HCT116 (cell line): ENCODE measurements around the gene BCHE. TPM values are rescaled to one million over a fixed set of nuclear protein-coding genes. Genes with fewer than 3 reads are reported as not detected.
"Not testable (repeated sequence)": the region's sequence is repeated elsewhere in the genome, so short reads cannot be mapped to it uniquely, and the experiment has no call there.

Experiments used
- ATAC-seq: fragments of 200-7000 bp; cut with Tn5 transposase; 2 replicates; pipeline ENCODE4 v1.9.1; 2020; ENCODE audit warnings: mild to moderate bottlenecking, moderate library complexity
- BruUV-seq: library from RNA; stranded (reverse); fragments of 400-500 nt; replicated peaks from 2 replicates; lab custom pipeline; 2021; lab: Mats Ljungman, UMichigan
- CTCF ChIA-PET: fragments of 300-600 bp; sonication (Branson Sonifier 250); formaldehyde crosslinking; loops from one replicate; lab custom pipeline; 2021; ENCODE audit warnings: antibody characterized with exemption; lab: Charles Lee
- POLR2A ChIA-PET: fragments of 300-600, 350-600 bp; sonication (Branson Sonifier 250); formaldehyde crosslinking; loops from one replicate; lab custom pipeline; 2021; ENCODE audit warnings: antibody characterized with exemption; lab: Charles Lee
- RAD21 ChIA-PET, 2 experiments: fragments of 300-600 bp; sonication (Branson Sonifier 250); formaldehyde crosslinking; loops; one replicate each; lab custom pipeline; 2023; ENCODE audit warnings: low total read pairs in 2 of 2; ENCODE audit not compliant: uncharacterized antibody in 2 of 2, unreplicated experiment in 2 of 2, low non-redundant PET in 1 of 2; lab: Charles Lee
- DNase-seq: peaks from one replicate; pipeline ENCODE4 v3.0.0-alpha.2; 2010; ENCODE audit warnings: low read depth, low spot score
- H2AFZ ChIP-seq: fragments of 200-600 bp; shearing (Covaris generic), sonication (generic); 2 replicates; pipeline ENCODE4 v1.6.1; 2017; ENCODE audit warnings: low read depth, mixed run types, mixed read lengths, antibody characterized with exemption, low read length; ENCODE audit not compliant: poor library complexity, severe bottlenecking
- H3K27ac ChIP-seq: 2 replicates; pipeline ENCODE4 v1.5.1; 2012; ENCODE audit warnings: low read depth, low read length
- H3K27me3 ChIP-seq: fragments of 200-600 bp; sonication (generic); 2 replicates; pipeline ENCODE4 v1.6.1; 2016; ENCODE audit warnings: mixed run types, low read length, mixed read lengths; ENCODE audit not compliant: insufficient read depth
- H3K36me3 ChIP-seq, 2 experiments: fragments of 200-500 bp in 1 of 2; fragments of 200-600 bp in 1 of 2; sonication (Bioruptor generic) in 1 of 2; sonication (generic) in 1 of 2; 2 replicates each; pipeline versions ENCODE4 v1.5.1 to v1.6.1; 2014 to 2016; ENCODE audit warnings: low read length in 2 of 2, inconsistent platforms in 1 of 2, mixed read lengths in 1 of 2, mixed run types in 1 of 2; ENCODE audit not compliant: insufficient read depth in 2 of 2, control insufficient read depth in 1 of 2
- H3K4me1 ChIP-seq, 2 experiments: fragments of 200-600 bp in 1 of 2; sonication (generic) in 1 of 2; 2 replicates each; pipeline versions ENCODE4 v1.5.1 to v1.6.1; 2012 to 2017; ENCODE audit warnings: low read length in 2 of 2, inconsistent platforms in 1 of 2, mild to moderate bottlenecking in 1 of 2, mixed read lengths in 1 of 2, mixed run types in 1 of 2, moderate library complexity in 1 of 2; ENCODE audit not compliant: insufficient read depth in 2 of 2, control insufficient read depth in 1 of 2
- H3K4me2 ChIP-seq: fragments of 200-600 bp; sonication (generic); 2 replicates; pipeline ENCODE4 v1.6.1; 2017; ENCODE audit warnings: mixed run types, low read length, mixed read lengths
- H3K4me3 ChIP-seq, 2 experiments: fragments of 200-600 bp in 1 of 2; sonication (generic) in 1 of 2; replicated peaks in 1 of 2; 2 replicates each; pipeline ENCODE4 v1.5.1; 2011 to 2016; ENCODE audit warnings: low read length in 2 of 2, control low read depth in 1 of 2, low read depth in 1 of 2, mild to moderate bottlenecking in 1 of 2, mixed read lengths in 1 of 2, mixed run types in 1 of 2
- H3K79me2 ChIP-seq: fragments of 200-600 bp; sonication (generic); 2 replicates; pipeline ENCODE4 v1.6.1; 2017; ENCODE audit warnings: mild to moderate bottlenecking, mixed run types, low read length, moderate library complexity, mixed read lengths; ENCODE audit not compliant: insufficient read depth
- H3K9ac ChIP-seq: fragments of 200-600 bp; sonication (generic); 2 replicates; pipeline ENCODE4 v1.6.1; 2016; ENCODE audit warnings: low read length, mixed read lengths
- H3K9me2 ChIP-seq: fragments of 200-600 bp; sonication (generic), shearing (Covaris generic); 2 replicates; pipeline ENCODE4 v1.6.1; 2017; ENCODE audit warnings: mixed run types, mild to moderate bottlenecking, moderate library complexity; ENCODE audit not compliant: insufficient read depth
- H3K9me3 ChIP-seq, 2 experiments: fragments of 200-500 bp in 1 of 2; fragments of 200-600 bp in 1 of 2; sonication (Bioruptor generic) in 1 of 2; sonication (generic) in 1 of 2; 2 replicates each; pipeline ENCODE4 v1.6.1; 2014 to 2017; ENCODE audit warnings: low read length in 2 of 2, mixed read lengths in 2 of 2, inconsistent platforms in 1 of 2, low read depth in 1 of 2, mild to moderate bottlenecking in 1 of 2, mixed run types in 1 of 2, moderate library complexity in 1 of 2; ENCODE audit not compliant: control insufficient read depth in 1 of 2, insufficient read depth in 1 of 2
- H4K20me1 ChIP-seq: fragments of 200-600 bp; sonication (generic), shearing (Covaris generic); 2 replicates; pipeline ENCODE4 v1.6.1; 2017; ENCODE audit warnings: mixed run types, mild to moderate bottlenecking, moderate library complexity; ENCODE audit not compliant: insufficient read depth
- ATF3 ChIP-seq: IDR thresholded peaks from 2 replicates; pipeline ENCODE4 v1.6.1; 2012
- CEBPB ChIP-seq: IDR thresholded peaks from 2 replicates; pipeline ENCODE4 v1.6.1; 2012; ENCODE audit warnings: low read depth
- EGR1 ChIP-seq: IDR thresholded peaks from 2 replicates; pipeline ENCODE4 v1.6.1; 2012; ENCODE audit warnings: low read depth
- EZH2phosphoT487 ChIP-seq: fragments of 200-600 bp; IDR thresholded peaks from 2 replicates; pipeline ENCODE4 v1.6.1; 2018; ENCODE audit warnings: antibody characterized with exemption, borderline replicate concordance
- FOSL1 ChIP-seq: IDR thresholded peaks from 2 replicates; pipeline ENCODE4 v1.6.1; 2012; ENCODE audit warnings: low read depth
- JUND ChIP-seq: IDR thresholded peaks from 2 replicates; pipeline ENCODE4 v1.6.1; 2012
- MAX ChIP-seq: IDR thresholded peaks from 2 replicates; pipeline ENCODE4 v1.6.1; 2012
- POLR2AphosphoS5 ChIP-seq: IDR thresholded peaks from 2 replicates; pipeline ENCODE4 v1.6.1; 2011; ENCODE audit warnings: mild to moderate bottlenecking, low read depth, low read length, moderate library complexity
- REST ChIP-seq: IDR thresholded peaks from 2 replicates; pipeline ENCODE4 v1.6.1; 2012; ENCODE audit warnings: low read depth
- ZBTB33 ChIP-seq: IDR thresholded peaks from 2 replicates; pipeline ENCODE4 v1.6.1; 2011; ENCODE audit warnings: mild to moderate bottlenecking, low read length, moderate library complexity; ENCODE audit not compliant: insufficient replicate concordance; ENCODE audit errors: extremely low read depth
- ZFX ChIP-seq: fragments of 450-650 bp; IDR thresholded peaks from 2 replicates; pipeline ENCODE4 v1.6.1; 2017
- ZNF274 ChIP-seq: fragments of 200-500 bp; sonication (Bioruptor generic); IDR thresholded peaks from 2 replicates; pipeline ENCODE4 v1.6.1; 2014; ENCODE audit warnings: mild to moderate bottlenecking, low read depth, low read length, inconsistent platforms
- intact Hi-C: fragments of 100-400 bp; cut with micrococcal nuclease; formaldehyde crosslinking; loops from 2 replicates; pipeline ENCODE4 v1.10.0; 2022
- total RNA-seq: library from RNA; stranded (reverse); gene quantifications from one replicate; pipeline ENCODE4 v1.2.1, GENCODE V29; 2021; ENCODE audit not compliant: unreplicated experiment

BCHE gene
- total RNA-seq, 1 experiment from 2014 or later, result not detected

GRCh38 chr3:165814380-165814779 is 22.8 kb downstream of the BCHE start:
- Histone ChIP-seq H3K9me3 (no peaks in the 10 kb centered on the region), H3K27me3 (no peaks in the 10 kb centered on the region), H3K9me2 (no peaks in the 10 kb centered on the region), H3K4me1 (no peaks in the 10 kb centered on the region), H2AFZ (no peak overlapping the region), H3K9ac (no peak overlapping the region), H3K36me3 (no peaks in the 10 kb centered on the region), H3K27ac (no peak overlapping the region), H3K79me2 (no peaks in the 10 kb centered on the region), H4K20me1 (no peaks in the 10 kb centered on the region), H3K4me2 (no peak overlapping the region), H3K4me3 (no peak overlapping the region)
- intact Hi-C loops, result no loop called here
- ATAC-seq (no peak), DNase-seq (no peak)
- TF ChIP-seq MAX (no peak), POLR2AphosphoS5 (no peak), ZFX (no peak), ATF3 (no peak), FOSL1 (no peak), EGR1 (no peak), EZH2phosphoT487 (no peak), ZNF274 (no peak), CEBPB (no peak), JUND (no peak), REST (no peak), ZBTB33 (no peak)
- CTCF ChIA-PET, result no interaction called here
- POLR2A ChIA-PET, result no interaction called here
- RAD21 ChIA-PET, result no interaction called here
- no TSS peak for BruUV-seq

GRCh38 chr3:165807937-165808336 is 29.3 kb downstream of the BCHE start:
- CTCF ChIA-PET, ATAC-seq: not testable (repeated sequence)

More at GRCh38 chr3:165807937-165808336, 29.3 kb downstream of the BCHE start:
- H4K20me1 ChIP-seq, H3K27ac ChIP-seq, H3K4me3 ChIP-seq, RAD21 ChIA-PET, H3K4me2 ChIP-seq, intact Hi-C loops, POLR2A ChIA-PET, H3K27me3 ChIP-seq, BruUV-seq, H3K9ac ChIP-seq, H3K79me2 ChIP-seq, H3K4me1 ChIP-seq, H3K9me2 ChIP-seq, DNase-seq, H3K9me3 ChIP-seq, H2AFZ ChIP-seq, H3K36me3 ChIP-seq: not testable (repeated sequence)
